ENCODE results near the gene LCE6A.
A peak's percentile ranks its signal among the peaks of the same experiment; 100 is the strongest.

The LCE6A gene

DNA sequence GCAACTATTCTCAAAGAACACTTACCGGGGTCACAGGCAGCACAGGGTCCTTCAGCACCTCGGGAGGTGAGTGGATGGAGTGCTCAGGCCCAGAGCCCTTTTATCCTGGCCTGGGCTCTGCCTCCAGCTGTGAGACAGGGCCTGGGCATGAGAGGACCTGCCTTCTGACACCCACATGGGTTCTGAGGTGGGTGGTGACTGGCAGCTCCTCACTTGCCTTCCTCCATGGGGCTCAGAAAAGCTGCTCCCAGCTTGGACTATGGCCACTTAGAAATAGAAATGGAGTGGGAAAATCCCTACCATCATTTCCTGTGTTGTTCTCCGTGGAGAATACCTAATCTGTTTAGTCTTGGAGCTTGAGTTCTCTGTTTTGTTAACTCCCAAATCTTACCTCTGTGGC, 36.1 kb upstream of the LCE6A start, which contains the start of gene LCE1C:
LCE1C (minus strand) TSS at position 76 of the 400 bp plus-strand sequence. CDS start 1,173 bp downstream, outside the sequence.
- H4K20me1 ChIP-seq (ENCODE audit: insufficient read depth, low read length): no peaks in the 10 kb centered on the region
- H3K4me3 ChIP-seq (ENCODE audit: low read length): no peak within 1 kb of the TSS
- H3K4me2 ChIP-seq (ENCODE audit: low read length): no peak within 1 kb of the TSS
- H3K4me1 ChIP-seq (ENCODE audit: low read length): peaks cover 14% of the 10 kb centered on the region
- H3K9me3 ChIP-seq (ENCODE audit: insufficient read depth, low read length): no peaks in the 10 kb centered on the region
- no peak within 1 kb of the TSS for H2AFZ ChIP-seq (ENCODE audit: low read depth, low read length)
- H3K27me3 ChIP-seq (ENCODE audit: low read depth, low read length): peaks cover 39% of the 10 kb centered on the region
- no peaks in the 10 kb centered on the region for H3K79me2 ChIP-seq (ENCODE audit: low read length)
- no peak within 1 kb of the TSS for H3K27ac ChIP-seq (ENCODE audit: low read length)
- no peak within 1 kb of the TSS for H3K9ac ChIP-seq (ENCODE audit: low read length)
- H3K36me3 ChIP-seq (replicated peaks; ENCODE audit: low read depth, low read length): no peaks in the 10 kb centered on the region
- TF ChIP-seq, protein P1, sequence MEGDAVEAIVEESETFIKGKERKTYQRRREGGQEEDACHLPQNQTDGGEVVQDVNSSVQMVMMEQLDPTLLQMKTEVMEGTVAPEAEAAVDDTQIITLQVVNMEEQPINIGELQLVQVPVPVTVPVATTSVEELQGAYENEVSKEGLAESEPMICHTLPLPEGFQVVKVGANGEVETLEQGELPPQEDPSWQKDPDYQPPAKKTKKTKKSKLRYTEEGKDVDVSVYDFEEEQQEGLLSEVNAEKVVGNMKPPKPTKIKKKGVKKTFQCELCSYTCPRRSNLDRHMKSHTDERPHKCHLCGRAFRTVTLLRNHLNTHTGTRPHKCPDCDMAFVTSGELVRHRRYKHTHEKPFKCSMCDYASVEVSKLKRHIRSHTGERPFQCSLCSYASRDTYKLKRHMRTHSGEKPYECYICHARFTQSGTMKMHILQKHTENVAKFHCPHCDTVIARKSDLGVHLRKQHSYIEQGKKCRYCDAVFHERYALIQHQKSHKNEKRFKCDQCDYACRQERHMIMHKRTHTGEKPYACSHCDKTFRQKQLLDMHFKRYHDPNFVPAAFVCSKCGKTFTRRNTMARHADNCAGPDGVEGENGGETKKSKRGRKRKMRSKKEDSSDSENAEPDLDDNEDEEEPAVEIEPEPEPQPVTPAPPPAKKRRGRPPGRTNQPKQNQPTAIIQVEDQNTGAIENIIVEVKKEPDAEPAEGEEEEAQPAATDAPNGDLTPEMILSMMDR (IDR thresholded peaks at IDR 0.05; ENCODE audit: low read depth, low read length): no peak
- no peak for TF ChIP-seq EZH2phosphoT487 (IDR thresholded peaks at IDR 0.05; ENCODE audit: low read depth)

DNA sequence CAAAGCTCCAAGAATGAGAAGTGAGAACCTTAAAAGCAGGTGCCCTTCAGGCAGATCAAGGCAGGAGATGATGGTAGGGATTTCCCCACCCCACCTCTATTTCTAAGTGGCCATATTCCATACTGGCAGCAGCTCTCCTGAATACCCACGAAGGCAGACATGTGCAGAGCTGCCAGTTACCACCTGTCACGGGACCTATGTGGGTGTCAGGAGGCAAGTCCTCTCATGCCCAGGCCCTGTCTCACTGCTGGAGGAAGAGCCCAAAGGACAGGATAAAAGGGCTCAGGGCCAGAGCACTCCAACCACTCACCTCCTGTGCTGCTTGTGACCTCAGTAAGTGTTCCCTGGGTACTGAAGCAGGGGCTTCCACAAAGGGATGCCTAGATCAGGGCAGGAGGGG, 31.6 kb upstream of the LCE6A start:
- H3K36me3 ChIP-seq (replicated peaks; ENCODE audit: low read depth, low read length): no peaks in the 10 kb centered on the region
- peaks cover 45% of the 10 kb centered on the region for H3K27me3 ChIP-seq (ENCODE audit: low read depth, low read length)
- H3K27ac ChIP-seq (ENCODE audit: low read length): no peak overlapping the region
- H2AFZ ChIP-seq (ENCODE audit: low read depth, low read length): no peak overlapping the region
- H4K20me1 ChIP-seq (ENCODE audit: insufficient read depth, low read length): no peaks in the 10 kb centered on the region
- no peak for TF ChIP-seq EZH2phosphoT487 (IDR thresholded peaks at IDR 0.05; ENCODE audit: low read depth)
- TF ChIP-seq, protein P1 (IDR thresholded peaks at IDR 0.05; ENCODE audit: low read depth, low read length): no peak
- peak overlapping the region; percentile 31; the same call in 1 of the 2 replicates for H3K4me2 ChIP-seq (ENCODE audit: low read length)
- H3K4me1 ChIP-seq (ENCODE audit: low read length): peaks cover 15% of the 10 kb centered on the region
- no peaks in the 10 kb centered on the region for H3K9me3 ChIP-seq (ENCODE audit: insufficient read depth, low read length)
- no peaks in the 10 kb centered on the region for H3K79me2 ChIP-seq (ENCODE audit: low read length)
- no peak overlapping the region for H3K4me3 ChIP-seq (ENCODE audit: low read length)
- no peak overlapping the region for H3K9ac ChIP-seq (ENCODE audit: low read length)

DNA sequence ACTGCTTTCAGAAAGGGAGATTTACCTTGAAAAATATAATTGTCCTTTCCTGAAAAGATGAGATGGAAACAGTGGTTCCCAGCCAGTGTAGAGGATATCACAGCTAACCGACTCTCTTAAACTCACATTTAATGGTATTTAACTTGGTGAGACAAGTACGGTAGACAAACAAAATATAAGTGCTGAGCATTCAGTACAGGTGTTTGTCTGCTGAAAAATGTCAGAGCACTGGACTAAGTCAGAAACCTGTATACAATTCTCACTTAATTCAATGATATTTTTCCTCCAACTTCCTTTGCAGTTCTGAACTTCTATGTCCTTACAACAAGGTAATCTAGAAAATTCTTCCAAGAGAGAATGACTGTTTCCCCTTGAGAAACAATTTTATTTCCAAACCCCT, 31.0 kb upstream of the LCE6A start, which contains the start of gene LCE1B:
LCE1B (plus strand) TSS at position 301 of the 400 bp plus-strand sequence. CDS start 476 bp downstream, outside the sequence.
- no peaks in the 10 kb centered on the region for H3K36me3 ChIP-seq (replicated peaks; ENCODE audit: low read depth, low read length)
- peak within 1 kb of the TSS; percentile 31; the same call in 1 of the 2 replicates for H3K4me2 ChIP-seq (ENCODE audit: low read length)
- H4K20me1 ChIP-seq (ENCODE audit: insufficient read depth, low read length): no peaks in the 10 kb centered on the region
- no peak within 1 kb of the TSS for H3K27ac ChIP-seq (ENCODE audit: low read length)
- no peak within 1 kb of the TSS for H3K9ac ChIP-seq (ENCODE audit: low read length)
- H2AFZ ChIP-seq (ENCODE audit: low read depth, low read length): no peak within 1 kb of the TSS
- H3K9me3 ChIP-seq (ENCODE audit: insufficient read depth, low read length): no peaks in the 10 kb centered on the region
- peaks cover 15% of the 10 kb centered on the region for H3K4me1 ChIP-seq (ENCODE audit: low read length)
- no peak within 1 kb of the TSS for H3K4me3 ChIP-seq (ENCODE audit: low read length)
- TF ChIP-seq EZH2phosphoT487 (IDR thresholded peaks at IDR 0.05; ENCODE audit: low read depth): no peak
- TF ChIP-seq, protein P1 (IDR thresholded peaks at IDR 0.05; ENCODE audit: low read depth, low read length): no peak
- H3K79me2 ChIP-seq (ENCODE audit: low read length): no peaks in the 10 kb centered on the region
- peaks cover 47% of the 10 kb centered on the region for H3K27me3 ChIP-seq (ENCODE audit: low read depth, low read length)

GRCh38 chr1:152817309-152817708, 25.3 kb upstream of the LCE6A start:
- Histone ChIP-seq H3K27me3 (ENCODE audit: low read depth, low read length) (peaks cover 25% of the 10 kb centered on the region), H3K27ac (ENCODE audit: low read length) (no peak overlapping the region), H3K4me1 (ENCODE audit: low read length) (peaks cover 7% of the 10 kb centered on the region), H3K4me3 (ENCODE audit: low read length) (no peak overlapping the region), H3K9me3 (ENCODE audit: insufficient read depth, low read length) (no peaks in the 10 kb centered on the region), H3K9ac (ENCODE audit: low read length) (no peak overlapping the region), H2AFZ (ENCODE audit: low read depth, low read length) (no peak overlapping the region), H3K36me3 (replicated peaks; ENCODE audit: low read depth, low read length) (no peaks in the 10 kb centered on the region), H3K4me2 (ENCODE audit: low read length) (no peak overlapping the region), H4K20me1 (ENCODE audit: insufficient read depth, low read length) (no peaks in the 10 kb centered on the region), H3K79me2 (ENCODE audit: low read length) (no peaks in the 10 kb centered on the region)
- TF ChIP-seq, protein P1 (IDR thresholded peaks at IDR 0.05; ENCODE audit: low read depth, low read length): no peak
- TF ChIP-seq EZH2phosphoT487 (IDR thresholded peaks at IDR 0.05; ENCODE audit: low read depth): no peak
